ENCODE measurements around the gene MARCHF10. TPM values are rescaled to one million over a fixed set of nuclear protein-coding genes. Genes with fewer than 3 reads are reported as not detected.

MARCHF10 gene
- total and polyA plus RNA-seq, 9 of the 15 experiments (the other 6 are each of a cell fraction or from before 2014, with no cell fraction given), result not detected

DNA sequence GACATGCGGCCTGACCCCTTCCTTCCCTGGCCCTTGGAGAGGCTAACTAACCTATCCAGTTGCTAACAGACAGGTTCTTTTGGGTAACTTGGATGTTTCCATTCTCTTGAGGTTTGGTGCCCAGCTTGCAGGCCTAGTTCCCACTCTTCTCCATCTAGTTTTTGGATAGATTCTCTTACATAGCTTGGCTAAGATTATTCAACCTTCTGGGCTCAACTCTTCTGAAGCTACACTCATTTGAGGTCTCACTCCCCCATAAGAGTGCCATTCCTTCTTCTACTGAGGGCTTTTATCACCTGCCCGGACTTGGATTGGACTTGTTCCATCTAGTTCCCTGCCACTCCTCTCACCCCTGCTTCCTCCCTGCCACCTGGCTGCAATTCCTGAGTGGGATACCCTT, 44.1 kb upstream of the MARCHF10 start:
- DNase-seq (ENCODE audit: extremely low read depth in 1 of 4, low spot score in 3 of 4) (no peak), ATAC-seq (no peak), FAIRE-seq (no peak)
- H3K4me3 ChIP-seq, result no peak overlapping the region
- no peak overlapping the region for H3K4me2 ChIP-seq (ENCODE audit: insufficient read depth, low read length)
- no peaks in the 10 kb centered on the region for H3K9me3 ChIP-seq (replicated peaks; ENCODE audit: control insufficient read depth, insufficient read depth, low read depth, low read length)
- no peaks in the 10 kb centered on the region for H3K79me2 ChIP-seq (ENCODE audit: control insufficient read depth, insufficient read depth, low read length)
- in situ Hi-C loops (cut with MboI), result no loop called here
- intact Hi-C loops (cut with micrococcal nuclease), result no loop called here
- H3K4me1 ChIP-seq (replicated peaks in 1 of 2; ENCODE audit: control insufficient read depth in 2 of 2, insufficient read depth in 2 of 2, low read length in 2 of 2), result no peaks in the 10 kb centered on the region
- TF ChIP-seq NBN (IDR thresholded peaks at IDR 0.05; ENCODE audit: low read depth) (no peak), NEUROD1 (IDR thresholded peaks at IDR 0.05; ENCODE audit: borderline replicate concordance, low read depth, low read length, partially characterized antibody) (no peak), GABPB2 (CRISPR knock-in tag; conservative IDR thresholded peaks at IDR 0.05) (no peak), CHD1 (IDR thresholded peaks at IDR 0.05; ENCODE audit: low read length) (no peak), ESRRB (CRISPR knock-in tag; IDR thresholded peaks at IDR 0.05; ENCODE audit: borderline replicate concordance) (no peak), TAF15 (IDR thresholded peaks at IDR 0.05; ENCODE audit: low read depth, low read length) (no peak), ZBTB11 (CRISPR knock-in tag; IDR thresholded peaks at IDR 0.05) (no peak), THAP7 (CRISPR knock-in tag; IDR thresholded peaks at IDR 0.05) (no peak), TRIM28 (IDR thresholded peaks at IDR 0.05) (no peak), CBX2 (IDR thresholded peaks at IDR 0.05; ENCODE audit: insufficient read depth, low read length, poor library complexity, severe bottlenecking) (no peak), MTA3 (IDR thresholded peaks at IDR 0.05; ENCODE audit: borderline replicate concordance) (no peak), ZNF668 (CRISPR knock-in tag; IDR thresholded peaks at IDR 0.05) (no peak), RHOXF2B (CRISPR knock-in tag; conservative IDR thresholded peaks at IDR 0.05) (no peak), PHTF2 (CRISPR knock-in tag; IDR thresholded peaks at IDR 0.05) (no peak)
- POLR2A ChIA-PET, result interaction anchor here (0.6 kb wide), 1 partner anchor 17 kb away, joined by 3 read pairs; no protein-coding TSS in a partner anchor
- no TSS peak for BruUV-seq (replicated peaks)
- H2AFZ ChIP-seq (ENCODE audit: low read depth, low read length), result no peak overlapping the region
- no peak overlapping the region for H3K27ac ChIP-seq (ENCODE audit: extremely low read depth, low read depth, low read length)
- CTCF ChIA-PET (ENCODE audit: low intra/inter-chr PET ratio), result no interaction called here
- no peaks in the 10 kb centered on the region for H4K20me1 ChIP-seq (replicated peaks; ENCODE audit: control insufficient read depth, insufficient read depth, low read length)
- WGBS (ENCODE audit: insufficient coverage, low coverage, missing lambda C conversion rate), result 5% methylated on average over 2 of the region's 2 CpGs
- no peak overlapping the region for H3K9ac ChIP-seq (ENCODE audit: insufficient read depth in 1 of 2, low read depth in 2 of 2, low read length in 2 of 2)
- no peaks in the 10 kb centered on the region for H3K36me3 ChIP-seq (ENCODE audit: control insufficient read depth, insufficient read depth, low read length)
- H3K9me1 ChIP-seq (ENCODE audit: control insufficient read depth, insufficient read depth, low read length), result no peaks in the 10 kb centered on the region
- peaks cover 6 to 27% of the 10 kb centered on the region in 2 experiments; a peak in 3 of 5 replicates for H3K27me3 ChIP-seq (ENCODE audit: control insufficient read depth in 2 of 2, insufficient read depth in 2 of 2, low read length in 2 of 2)

Data from K562 (cell line).